Putamen (tissue), 1 donor: ENCODE results near the gene SLC66A1.

Experiments
- DNase-seq: peaks from one replicate; pipeline ENCODE4 v3.0.0-alpha.2; 2016; ENCODE audit warnings: low spot score

Gene SLC66A1

DNA sequence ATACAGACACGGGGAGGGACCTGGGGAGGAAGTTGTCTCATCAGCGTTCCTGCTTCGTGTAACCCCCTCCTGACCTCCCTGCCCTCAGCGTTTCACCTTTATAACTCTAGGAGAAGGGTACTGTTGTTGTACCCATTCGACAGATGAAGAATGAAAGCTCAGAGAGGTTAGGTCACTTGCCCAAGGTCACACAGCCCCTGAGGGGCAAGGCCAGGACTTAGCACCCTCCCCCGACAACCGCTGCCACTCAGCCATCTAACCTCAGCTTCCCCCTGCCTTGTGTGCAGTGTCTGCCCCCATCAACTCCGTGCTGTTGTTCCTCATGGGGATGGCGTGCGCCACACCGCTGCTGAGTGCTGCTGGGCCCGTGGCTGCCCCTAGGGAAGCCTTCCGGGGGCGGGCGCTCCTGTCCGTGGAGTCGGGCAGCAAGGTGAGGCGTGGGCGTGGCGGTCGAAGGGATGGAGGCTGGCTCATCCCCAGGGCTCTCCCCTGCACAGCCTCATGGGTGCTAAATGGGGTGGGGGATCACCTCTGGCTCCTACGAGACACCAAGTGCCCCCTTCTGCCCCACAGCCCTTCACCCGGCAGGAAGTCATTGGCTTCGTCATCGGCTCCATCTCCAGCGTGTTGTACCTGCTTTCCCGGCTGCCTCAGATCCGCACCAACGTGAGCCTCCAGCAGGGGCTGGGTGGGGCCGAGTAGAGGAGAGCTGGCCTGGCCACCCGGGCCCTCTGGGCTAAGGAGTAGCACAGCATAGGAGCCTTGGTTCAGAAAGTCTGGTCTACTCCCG, 14.0 kb downstream of the SLC66A1 start:
- no peak for DNase-seq

DNA sequence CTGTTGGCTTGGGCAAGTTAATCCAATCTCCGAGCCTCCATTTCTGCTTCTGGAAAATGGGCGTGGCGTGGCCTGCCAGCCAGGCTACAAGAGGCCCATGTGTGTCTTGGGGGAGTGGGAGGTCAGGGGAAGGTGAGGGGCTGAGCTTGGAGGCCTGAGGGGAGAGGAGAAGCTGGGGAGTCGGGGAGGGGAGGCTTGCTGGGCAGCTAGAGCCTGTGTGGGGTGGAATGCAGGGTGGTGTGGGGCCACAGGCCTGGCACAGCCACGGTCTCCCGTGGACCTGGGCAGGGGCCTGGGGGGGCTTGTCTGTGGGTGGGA, 14.6 kb downstream of the SLC66A1 start:
- DNase-seq, result no peak

DNA sequence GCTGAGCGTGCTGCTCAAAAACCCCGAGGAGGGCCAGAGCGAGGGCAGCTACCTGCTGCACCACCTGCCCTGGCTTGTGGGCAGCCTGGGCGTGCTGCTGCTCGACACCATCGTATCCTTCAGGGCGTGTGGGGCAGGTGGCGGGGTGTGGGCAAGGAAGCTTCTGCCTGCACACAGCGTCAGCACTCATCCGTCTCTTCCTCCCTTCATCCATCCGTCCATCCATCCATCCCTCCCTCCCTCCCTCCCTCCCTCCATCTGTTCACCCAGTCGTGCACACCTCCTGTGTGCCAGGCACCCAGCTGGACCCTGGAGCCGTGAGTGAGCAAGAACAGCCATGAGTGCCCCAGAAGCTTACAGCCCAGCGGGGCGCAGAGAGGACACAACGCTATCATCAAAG, 15.2 kb downstream of the SLC66A1 start:
- no peak for DNase-seq

DNA sequence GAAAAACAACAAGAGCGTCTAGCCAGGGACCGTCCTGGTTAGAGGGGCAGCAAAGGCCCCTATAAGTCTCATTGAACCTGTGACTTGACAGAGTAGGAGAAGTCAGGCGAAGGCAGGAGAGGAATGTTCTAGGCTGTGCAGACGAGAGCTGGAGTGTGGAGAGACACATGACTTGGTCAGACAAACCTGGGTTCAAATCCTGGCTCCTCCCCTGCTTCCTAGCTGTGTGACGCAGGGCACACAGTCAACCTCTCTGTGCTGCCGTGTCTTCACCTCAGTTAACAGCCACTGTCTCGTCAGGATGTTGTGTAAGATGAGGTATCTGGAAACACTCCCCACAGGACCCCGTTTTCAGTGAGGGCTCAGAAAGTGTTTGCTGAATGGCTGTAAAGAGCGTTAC, 15.6 kb downstream of the SLC66A1 start:
- no peak for DNase-seq

DNA sequence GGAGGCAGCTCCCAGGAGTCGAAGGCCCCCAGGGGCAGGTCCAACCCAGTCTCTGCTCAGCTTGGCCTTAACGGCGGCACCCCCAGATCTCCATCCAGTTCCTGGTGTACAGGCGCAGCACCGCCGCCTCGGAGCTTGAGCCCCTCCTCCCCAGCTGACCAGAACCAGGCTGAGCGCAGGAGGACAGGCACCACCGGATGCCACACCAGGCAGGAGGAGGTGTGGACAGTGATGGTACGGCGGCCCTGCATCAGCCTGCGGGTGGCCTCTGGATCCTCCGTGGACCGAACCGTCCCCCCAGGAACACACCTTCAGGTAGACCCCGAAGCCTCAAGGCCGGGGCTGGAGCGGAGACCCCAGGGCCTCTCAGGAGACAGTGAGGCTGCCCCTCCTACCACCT, 16.4 kb downstream of the SLC66A1 start:
- no peak for DNase-seq

DNA sequence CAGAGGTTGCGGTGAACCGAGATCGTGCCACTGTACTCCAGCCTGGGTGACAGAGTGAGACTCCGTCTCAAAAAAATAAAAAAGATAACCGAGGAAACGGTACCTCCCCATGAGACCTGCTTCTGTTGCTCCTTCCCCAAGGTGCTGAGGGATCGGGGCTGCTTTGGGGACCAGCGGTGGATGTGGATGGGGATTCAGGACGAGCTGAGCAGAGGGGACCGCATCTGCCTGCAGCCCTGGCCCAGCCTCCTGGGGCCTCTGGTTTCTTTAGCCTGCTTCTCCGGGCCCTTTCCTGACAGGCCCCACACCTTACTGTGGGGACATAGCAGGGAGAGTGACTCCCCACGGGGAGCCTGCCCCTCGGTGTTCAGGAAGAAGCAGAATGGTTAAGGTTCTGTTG, 17.1 kb downstream of the SLC66A1 start:
- no peak for DNase-seq

DNA sequence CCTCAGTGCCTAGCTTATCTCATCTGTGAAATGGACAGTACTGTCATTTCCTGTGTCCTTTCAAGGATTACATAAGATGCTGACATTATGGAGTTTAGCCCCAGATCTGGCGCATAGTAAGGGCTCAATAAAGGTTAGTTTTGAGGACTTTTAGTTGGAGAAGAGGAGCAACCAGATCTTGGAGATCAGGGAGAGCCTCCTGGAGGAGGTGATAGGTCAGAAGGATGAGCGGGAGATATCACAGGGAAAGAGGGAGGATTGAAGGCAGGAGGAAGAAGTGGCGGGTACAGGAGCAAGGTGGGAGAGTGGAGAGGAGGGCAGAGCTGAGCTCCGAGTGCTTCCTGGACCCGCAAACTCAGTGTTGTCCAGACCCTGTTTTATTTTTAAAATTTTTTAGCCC, 17.5 kb downstream of the SLC66A1 start:
- no peak for DNase-seq

DNA sequence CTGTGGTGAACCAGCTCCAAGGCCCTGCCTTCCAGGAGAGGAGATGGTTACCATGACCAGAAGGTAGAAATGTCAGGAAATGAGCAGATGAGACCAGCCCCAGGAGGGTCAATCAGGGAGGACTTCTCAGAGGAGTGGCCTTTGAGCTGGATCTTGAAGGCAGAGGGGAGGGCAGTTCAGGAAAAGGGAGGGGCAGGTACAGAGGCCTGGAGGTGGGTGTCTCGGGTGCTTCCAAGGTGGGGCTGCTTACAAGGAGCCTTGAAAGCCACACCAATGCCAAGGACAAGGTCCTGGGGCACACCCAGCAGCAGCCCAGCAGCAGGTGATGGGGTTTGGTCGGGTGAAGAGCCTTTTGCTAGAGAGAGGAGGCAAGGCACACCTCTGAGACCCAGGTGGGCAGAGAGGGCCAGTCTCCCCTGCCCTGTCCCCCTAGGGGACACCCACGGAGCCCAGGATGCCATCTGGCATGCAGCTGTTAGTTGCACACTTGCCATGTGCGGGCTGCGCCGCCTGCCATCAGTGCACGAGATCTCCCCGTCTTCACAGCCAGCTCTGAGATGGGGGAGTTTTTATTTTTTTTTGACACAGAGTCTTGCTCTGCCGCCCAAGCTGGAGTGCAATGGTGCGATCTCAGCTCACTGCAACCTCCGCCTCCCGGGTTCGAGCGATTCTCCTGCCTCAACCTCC, 18.5 kb downstream of the SLC66A1 start:
- DNase-seq, result no peak

DNA sequence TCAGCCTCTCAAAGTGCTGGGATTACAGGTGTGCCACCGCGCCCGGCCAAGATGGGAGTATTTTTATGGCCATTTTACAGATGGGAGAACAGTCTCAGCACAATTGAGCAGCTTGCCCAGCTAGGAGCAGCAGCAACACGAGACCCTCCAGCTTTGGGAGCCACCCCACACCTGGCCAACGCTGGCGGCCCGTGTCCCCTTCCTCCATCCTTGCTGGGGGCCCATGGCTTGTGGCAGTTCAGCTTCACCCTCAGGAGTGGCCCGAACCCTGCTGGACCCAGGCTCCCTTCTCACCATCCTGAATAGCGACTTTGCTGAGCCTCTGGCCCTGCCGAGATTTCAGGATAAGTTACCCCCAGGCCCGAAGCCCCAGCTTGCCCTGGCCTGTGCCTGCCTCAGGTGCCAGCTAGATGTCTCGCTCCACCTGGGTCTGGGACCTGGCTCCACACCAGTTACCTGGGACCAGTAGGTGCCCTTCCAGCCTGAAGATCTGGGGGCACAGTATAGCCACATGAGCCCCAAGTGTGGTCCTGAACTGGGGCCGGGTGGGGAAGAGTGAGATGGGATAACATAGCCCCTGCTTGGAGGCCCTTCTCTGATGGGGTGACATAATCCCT, 19.2 kb downstream of the SLC66A1 start:
- no peak for DNase-seq

DNA sequence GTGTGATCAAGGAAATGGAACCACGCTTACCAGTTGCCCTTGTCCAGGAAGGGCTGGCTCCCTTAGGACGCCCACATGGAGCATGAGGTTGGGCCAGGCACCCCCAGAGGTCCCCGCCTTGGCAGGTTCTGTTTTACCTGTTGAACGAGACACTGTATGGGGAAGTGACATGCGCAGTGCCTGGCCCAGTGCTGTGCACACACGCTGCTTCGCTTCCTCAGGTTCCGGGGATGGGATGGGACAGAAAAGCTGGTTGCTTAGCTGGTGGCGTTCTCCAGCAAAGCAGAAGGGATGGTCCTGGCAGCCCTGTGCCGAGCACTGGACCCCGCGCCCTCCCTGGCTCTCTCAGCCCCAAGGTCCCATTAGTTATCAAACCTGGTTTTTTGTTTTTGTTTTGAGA, 20.7 kb downstream of the SLC66A1 start:
- no peak for DNase-seq

DNA sequence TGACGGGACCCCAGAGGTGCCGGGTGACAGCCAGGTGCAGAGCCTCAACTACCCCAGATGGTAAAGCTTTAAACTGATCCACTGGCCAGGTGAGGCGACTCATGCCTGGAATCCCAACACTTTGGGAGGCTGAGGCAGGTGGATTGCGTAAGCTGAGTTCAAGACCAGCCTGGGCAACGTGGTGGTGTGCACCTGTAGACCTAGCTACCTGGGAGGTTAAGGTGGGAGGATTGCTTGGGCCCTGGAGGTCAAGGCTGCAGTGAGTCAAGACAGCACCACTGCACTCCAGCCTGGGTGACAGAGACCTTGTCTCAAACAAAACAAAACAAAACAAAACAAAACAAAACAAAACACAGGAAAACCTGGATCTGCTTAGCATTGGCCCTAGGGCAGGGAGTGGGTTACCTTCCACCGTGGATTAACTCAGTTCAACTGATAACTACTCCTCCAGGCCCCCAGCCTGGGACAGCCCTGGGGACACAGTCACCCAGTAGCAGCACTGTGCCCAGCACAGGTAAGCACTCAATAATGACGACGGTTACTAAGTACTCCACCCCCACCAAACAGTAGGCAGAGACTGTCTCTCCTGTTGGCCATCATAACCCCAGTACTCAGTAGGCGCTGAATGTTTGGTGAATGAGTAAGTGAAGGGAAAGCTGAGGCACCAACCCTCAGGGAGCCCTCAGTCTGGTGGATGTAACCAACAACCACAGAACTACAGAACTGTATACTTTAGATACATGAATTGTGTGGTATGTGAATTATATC, 21.6 kb downstream of the SLC66A1 start:
- DNase-seq, result no peak

DNA sequence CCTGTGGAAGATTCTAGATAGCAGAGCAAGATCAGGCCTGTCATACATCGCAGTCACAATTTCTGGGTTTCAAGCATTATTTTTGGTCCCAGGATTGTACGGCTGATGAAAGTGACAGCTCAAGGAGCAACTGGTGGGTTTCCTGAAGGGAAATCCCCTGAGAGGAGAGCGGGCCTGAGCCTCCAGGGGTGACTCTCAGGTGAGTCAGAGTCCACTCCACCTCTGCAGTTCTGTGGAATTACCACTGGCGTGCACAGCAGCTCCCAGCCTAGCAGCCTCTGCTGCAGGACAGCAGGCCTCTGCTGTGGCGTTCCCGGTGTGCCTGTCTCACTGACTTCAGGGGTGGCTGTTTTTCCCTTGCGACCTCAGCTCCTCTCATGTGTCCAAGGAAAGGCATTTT, 24.4 kb downstream of the SLC66A1 start:
- DNase-seq, result no peak

DNA sequence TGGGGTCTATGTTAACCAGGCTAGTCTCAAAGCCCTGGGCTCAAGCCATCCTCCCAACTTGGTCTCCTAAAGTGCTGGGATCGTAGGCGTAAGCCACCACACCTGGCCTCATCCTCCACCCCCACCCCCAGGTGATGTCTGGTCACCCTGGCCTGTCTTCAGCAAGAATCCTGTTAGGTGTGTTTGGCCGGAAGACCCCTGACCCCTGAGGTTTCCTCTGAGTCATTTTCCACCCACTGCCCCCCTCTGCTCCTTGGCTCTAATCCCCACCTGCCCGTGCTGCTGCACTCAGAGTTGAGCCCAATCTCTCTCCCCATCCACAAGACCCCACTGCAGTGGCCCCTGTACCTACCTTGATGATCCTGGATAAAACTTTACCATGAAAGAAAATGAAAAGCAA, 25.2 kb downstream of the SLC66A1 start:
- no peak for DNase-seq

DNA sequence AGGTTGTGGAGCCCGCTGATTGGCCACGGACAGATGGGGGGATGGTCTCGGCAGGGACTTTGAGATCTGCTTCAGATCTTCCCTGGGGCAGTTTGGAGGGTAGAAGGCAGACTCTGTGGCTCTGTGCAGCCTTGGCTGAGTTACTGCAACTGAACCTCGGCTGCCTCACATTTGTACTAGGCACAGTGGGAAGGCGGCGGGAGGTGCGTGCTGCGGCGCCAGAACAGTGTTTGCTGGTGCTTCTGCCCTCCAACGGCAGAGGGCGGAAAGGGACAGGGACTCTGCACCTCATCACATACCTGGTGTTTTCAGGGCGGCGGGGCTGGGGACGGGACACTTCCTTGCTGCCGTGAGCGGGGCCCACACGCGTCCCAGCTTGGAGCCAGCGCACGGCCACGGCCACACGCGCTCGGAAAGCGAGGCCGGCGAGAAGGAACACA, 26.2 kb downstream of the SLC66A1 start:
- DNase-seq, result no peak

DNA sequence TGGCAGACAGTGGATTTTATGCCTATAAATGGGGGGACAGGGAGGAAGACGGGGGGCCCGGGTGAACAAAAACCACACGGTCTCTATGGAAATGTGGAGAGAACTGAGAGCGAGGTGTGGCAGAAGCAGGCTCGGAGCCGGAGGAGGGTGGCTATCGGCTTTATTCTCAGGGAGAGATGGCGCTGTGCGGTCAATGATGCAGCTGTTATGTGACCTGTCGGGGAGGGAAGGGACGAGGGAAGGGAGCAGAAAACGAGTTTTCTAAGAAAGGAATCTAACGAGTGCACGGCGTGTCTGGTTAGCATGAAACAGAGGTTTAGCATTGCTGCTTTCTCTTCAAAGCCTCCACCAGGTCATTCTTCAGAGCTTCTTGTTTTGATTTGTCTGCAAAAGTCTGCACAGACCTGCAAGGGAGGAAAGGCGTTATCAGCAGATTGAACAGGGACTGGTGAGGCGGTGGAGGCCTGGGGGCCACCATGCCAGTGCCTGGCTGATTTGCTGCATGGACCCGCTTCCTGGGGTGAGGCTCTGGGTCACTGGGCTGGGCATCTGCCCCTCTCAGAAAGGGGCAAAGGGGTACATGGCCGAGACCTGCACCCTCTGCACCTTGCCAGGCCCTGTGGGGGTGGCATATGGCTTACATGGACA, 27.2 kb downstream of the SLC66A1 start:
- DNase-seq, result no peak

DNA sequence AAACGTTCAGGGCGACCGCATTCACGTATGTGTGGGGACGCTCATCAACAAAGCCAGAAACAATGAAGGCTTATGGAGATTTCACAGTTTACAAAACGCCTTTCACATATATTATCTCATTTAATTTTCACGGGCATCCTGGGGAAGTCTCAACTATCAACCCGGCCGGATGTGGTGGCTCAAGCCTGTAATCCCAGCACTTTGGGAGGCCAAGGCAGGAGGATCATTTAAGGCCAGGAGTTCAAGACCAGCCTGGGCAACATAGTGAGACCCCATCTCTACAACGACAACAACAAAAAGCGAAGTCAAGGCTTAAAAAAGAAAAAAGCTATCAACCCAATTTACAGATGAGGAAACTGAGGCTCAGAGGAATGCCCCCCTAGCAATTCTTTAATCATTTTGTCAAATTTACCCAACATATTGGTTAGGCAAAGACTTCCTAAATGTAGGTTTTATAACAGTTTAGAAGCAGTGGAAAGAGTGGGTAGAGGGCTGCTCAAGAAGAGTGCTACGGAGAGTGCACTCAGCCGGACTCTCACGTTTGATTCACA, 28.3 kb downstream of the SLC66A1 start:
- DNase-seq, result no peak

DNA sequence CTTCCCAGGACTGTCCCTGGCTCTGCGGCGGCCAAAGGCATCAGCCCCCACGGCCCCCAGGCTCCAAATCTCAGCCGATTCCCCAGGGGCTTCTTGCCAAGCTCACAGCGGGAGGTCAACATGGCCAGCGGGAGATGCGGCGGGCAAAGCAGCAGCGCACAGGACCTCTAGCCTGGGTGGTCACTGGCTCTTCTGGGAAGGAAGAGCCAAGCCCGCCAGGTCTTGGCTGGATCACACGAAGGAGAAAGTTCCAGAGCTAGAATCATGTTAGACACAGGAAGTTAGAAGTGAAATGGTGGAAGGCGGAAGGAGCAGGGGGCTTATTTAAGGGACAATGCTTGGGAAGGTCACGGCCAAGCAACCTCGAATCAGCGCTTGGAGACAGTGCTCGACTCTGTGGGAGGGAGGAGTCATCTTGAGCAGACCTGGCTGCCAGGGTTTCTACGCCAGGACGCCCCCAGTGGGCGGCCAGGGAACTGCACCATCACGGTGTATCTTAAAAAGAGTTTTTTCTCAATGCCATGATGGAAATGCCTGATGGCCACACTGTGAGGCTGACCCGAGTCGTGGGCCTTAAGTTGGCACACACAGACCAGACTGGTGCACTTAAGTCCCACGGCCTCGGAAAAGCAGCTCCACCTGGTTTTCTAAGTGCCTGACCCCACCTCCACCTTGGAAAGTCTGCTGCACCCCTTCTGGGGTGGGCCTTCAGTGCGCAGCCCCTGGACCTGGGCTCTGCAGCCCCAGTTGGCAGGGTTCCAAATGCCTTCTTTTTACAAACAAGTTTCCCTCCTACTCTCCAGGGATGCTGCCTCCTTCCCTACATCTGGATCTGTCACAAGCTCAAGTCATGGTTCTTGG, 29.3 kb downstream of the SLC66A1 start:
- DNase-seq, result peak; percentile 35

DNA sequence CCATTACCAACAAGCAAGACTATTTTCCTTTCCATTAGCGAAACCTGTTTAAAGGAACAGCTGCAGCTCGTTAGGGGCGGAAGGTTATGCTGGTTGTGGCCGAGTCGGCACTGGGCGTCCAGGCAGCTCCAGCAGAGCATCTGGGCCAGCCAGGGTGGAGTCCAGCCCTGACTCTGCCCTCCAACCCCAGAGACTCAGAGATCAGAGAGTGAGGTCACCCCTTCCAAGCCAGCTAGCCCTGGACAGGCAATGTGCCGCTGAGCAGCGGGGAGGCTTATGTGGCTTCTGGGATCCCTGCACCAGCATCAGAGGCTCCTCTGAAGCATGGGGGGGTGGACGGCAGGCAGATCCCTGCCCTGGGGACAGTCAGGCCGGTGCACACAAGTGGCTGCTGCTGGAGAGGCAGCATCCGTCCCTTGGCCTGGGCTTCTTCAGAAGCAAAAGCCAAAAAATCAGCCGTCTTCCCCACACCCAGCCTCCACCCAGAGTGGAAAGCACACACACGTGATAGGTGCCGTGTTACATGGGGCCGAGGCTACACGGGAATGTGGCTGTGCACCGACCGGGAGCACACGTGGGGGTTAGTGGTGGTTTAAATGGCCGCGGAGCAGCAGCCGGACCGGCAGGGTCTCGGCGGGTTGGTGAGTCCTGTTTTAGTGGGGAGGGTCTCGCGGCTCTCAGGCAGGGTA, 30.1 kb downstream of the SLC66A1 start:
- DNase-seq, result no peak

DNA sequence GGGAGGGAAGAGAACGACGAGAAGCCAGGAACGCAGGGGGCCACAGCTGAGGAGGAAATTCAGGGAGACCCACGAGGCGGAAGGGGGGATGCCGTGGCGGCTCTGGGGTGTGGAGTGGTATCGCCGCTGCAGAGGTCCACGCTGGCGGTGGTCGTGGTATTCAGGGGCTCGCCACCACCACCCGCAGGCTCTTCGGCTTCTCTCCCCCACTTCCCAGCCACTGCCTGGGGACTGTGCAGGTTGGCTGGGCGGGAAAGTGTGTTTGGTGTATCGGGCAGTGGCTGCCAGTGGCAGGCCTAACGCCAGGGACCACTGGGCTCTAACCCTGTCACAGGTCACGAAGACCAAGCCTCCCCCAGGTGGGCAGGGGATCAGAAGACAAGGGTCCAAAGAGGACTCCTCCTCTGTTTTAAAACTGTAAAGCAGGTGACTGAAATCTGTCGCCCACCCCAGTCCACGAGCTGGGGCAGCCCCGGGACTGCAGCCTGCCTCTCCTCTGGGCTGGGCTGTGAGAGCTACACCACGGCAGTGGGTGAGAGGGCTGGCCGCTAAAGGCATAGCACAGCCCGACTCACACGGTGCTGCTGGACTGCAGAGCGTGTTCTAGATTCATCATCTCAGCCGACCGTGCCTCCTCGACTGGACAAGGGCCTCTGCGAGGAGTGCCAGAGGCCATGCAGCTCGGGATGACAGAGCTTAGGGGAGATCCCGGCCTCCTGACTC, 30.9 kb downstream of the SLC66A1 start:
- DNase-seq, result no peak
